Adipose tissue (tissue), 3 donors: ENCODE measurements around the gene CYP24A1. TPM values are rescaled to one million over a fixed set of nuclear protein-coding genes. Genes with fewer than 3 reads are reported as not detected.
"Not testable (repeated sequence)": the region's sequence is repeated elsewhere in the genome, so short reads cannot be mapped to it uniquely, and the experiment has no call there.

ENCODE experiments used
- H3K27ac ChIP-seq: one replicate; pipeline ENCODE4 v1.5.1; 2013; ENCODE audit warnings: low read depth, low read length
- WGBS, 3 donors: extraction: QIAGEN DNeasy Blood & Tissue Kit; methylation state at CpG; one replicate each; pipeline ENCODE4 v1.1.7; 2013; 5-methylcytosine and 5-hydroxymethylcytosine counted together
- polyA plus RNA-seq, 3 donors: library from polyadenylated mRNA; stranded (reverse); fragments of 200-250 nt; gene quantifications; one replicate each; pipeline ENCODE4 v1.2.3, GENCODE V29; 2013
- donor health status: healthy with polysubstance abuse.
- donor health status: Bipolar disorder and iron deficiency.
- donor health status: healthy.

Gene CYP24A1
- polyA plus RNA-seq, 3 donors = 1.5 TPM; not detected in 2

DNA sequence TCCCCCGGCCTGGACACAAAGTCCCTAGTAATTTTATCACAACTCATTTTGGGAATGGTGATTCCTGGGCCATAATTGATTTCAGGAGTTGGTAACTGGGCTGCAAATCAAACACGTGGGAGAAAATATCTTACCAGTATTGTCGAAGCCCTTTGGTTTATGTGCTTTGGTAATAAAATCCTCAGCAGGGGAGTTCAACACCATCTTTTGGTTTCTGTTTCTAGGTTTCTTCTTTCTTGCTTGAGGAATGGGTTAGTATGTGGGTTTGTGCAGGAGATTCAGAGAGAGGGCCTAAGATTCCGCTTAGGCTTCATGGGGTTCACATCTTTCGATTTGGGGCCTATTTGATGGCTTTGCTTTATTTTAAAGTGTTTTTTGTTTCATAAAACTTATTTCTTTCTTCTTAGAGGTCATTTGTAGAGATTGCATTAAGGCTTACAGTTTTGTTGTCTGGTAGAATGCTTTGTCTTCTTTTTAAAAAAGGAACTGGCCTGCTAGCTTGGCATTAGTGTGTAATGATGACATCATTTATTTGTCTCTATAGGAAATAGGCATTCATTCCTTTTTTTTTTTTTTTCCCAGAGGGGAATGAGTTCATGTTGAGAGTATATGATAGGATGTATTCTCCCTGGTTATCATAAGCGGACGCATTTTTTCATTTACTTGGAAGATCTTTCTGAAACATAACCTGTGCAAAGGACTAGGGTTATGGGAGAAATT, 45.8 kb downstream of the CYP24A1 start:
- WGBS, 3 donors = 71 to 92% (median 89%) methylated on average over 7 of the region's 7 CpGs
- H3K27ac ChIP-seq = no peak overlapping the region

- WGBS, 3 donors = 68 to 78% (median 74%) methylated on average over 3 of the region's 3 CpGs
- no peak overlapping the region for H3K27ac ChIP-seq
Observed at GRCh38 chr20:54126806-54127655, 46.8 kb downstream of the CYP24A1 start.

DNA sequence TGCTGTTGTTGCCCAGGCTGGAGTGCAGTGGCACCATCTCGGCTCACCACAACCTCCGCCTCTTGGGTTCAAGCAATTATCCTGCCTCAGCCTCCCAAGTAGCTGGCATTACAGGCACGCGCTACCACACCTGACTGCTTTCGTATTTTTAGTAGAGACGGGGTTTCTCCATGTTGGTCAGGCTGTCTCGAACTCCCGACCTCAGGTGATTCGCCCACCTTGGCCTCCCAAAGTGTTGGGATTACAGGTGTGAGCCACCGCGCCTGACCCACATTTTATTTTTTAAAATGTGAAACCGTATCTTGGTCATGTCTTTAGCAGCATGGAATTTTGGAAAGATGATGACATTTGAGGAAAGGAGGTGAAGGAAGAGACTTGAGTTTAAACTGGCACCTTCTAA, 47.5 kb downstream of the CYP24A1 start:
- 93 to 98% (median 94%) methylated on average over 12 of the region's 12 CpGs for WGBS, 3 donors
- not testable (repeated sequence) for H3K27ac ChIP-seq

GRCh38 chr20:54123587-54124180, 50.1 kb downstream of the CYP24A1 start:
- WGBS, 3 donors = 57 to 80% (median 78%) methylated on average over 11 of the region's 11 CpGs
- H3K27ac ChIP-seq = no peak overlapping the region

DNA sequence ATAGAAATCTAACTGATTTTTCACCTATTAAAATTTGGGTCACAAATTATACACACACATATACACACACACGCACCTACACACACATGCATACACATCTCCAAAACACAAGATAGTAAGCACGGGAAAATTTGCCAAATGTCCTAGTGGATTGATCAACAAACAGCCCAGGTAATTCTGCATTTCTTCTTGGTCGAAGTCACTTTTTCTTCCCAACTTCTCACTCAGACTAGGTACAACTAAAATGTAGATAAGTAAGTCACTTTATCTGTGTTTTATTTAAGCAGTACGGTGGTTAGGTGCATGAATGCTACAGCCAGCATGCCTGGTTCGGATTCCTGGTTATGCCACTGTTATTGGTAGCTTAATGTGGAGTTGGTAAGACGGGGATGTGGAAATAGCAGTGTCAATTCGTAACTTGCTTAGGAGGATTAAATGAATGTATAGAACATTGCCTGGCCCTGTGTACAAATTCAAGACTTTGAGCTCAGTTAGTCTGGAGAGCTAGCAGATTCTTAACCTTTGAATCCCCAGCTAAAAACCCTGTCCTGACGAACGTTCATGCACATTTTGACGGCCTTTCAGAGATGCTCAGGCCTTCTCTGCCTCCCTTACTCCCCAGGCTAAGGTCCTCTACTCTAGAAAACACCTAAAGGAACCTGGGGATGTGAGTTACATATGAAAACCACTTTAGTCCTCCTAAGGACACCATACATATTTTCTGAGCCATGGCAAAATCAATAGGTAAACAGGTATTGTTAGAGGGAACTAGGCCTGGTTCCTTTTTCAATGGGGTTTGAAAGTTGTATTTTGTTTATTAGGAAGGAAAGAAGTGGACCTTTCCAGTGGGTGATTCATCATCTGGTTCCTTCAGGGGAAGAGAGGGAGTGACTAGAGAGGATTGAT, 50.9 kb downstream of the CYP24A1 start:
- no peak overlapping the region for H3K27ac ChIP-seq
- 77 to 90% (median 85%) methylated on average over 10 of the region's 10 CpGs for WGBS, 3 donors

- 71 to 89% (median 77%) methylated on average over 1 of the region's 1 CpG for WGBS, 3 donors
Observed at GRCh38 chr20:54122189-54122588, 51.6 kb downstream of the CYP24A1 start.

DNA sequence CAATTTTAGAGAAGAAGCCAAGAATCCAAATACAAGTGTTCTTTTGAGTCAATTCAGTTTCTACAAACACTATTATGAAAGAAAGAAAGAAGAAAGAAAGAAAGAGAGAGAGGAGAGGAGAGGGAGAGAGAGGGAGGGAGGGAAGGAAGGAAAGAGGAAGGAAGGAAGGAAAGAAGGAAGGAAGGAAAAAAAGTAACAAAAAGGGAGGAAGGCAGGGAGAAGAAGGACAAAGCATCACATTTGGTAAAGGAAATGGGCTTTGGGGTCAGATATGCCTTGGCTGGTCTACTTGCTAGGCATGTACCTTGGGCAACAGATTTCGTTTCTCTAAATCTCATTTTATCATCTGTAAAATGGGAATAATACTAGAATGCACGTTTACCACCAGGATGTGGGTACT, 54.0 kb downstream of the CYP24A1 start:
- H3K27ac ChIP-seq = no peak overlapping the region
- WGBS, 3 donors = 66 to 86% (median 80%) methylated on average over 2 of the region's 2 CpGs

More at GRCh38 chr20:54122189-54122588, 51.6 kb downstream of the CYP24A1 start:
- no peak overlapping the region for H3K27ac ChIP-seq

GRCh38 chr20:54118220-54119001, 55.4 kb downstream of the CYP24A1 start:
- 76 to 81% (median 77%) methylated on average over 9 of the region's 9 CpGs for WGBS, 3 donors
- no peak overlapping the region for H3K27ac ChIP-seq

DNA sequence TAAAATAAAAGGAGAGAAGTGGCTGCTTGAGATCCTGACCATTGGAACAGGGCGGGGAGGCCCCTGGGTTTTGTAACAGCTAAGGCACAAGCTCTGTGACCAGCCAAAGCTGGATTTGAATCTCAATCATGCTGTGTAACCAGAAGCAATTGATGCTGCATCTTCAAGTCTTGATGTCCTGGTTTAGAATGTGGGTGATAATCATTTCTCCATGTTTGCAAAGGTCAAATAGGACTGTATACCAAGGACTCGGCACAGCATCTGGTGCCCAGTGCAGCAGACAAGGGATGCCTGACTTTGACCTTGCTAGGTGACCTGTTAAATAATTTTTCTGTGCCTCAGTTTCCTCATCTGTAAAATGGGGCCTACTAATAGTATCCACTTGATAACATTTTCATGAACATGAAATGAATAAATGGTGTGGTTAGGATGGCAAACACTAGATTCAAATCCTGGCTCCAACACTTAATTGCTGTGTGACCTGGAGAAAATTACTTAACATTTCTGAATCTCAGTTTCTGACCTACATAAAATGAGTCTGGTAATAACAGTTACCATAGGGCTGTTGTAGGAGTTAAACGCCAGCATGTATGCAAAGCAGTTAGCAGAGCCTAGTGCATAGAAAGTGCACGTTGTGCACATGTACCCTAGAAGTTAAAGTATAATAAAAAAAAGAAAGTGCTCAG, 57.1 kb downstream of the CYP24A1 start:
- WGBS, 3 donors = 86 to 96% (median 93%) methylated on average over 4 of the region's 4 CpGs
- H3K27ac ChIP-seq = no peak overlapping the region

DNA sequence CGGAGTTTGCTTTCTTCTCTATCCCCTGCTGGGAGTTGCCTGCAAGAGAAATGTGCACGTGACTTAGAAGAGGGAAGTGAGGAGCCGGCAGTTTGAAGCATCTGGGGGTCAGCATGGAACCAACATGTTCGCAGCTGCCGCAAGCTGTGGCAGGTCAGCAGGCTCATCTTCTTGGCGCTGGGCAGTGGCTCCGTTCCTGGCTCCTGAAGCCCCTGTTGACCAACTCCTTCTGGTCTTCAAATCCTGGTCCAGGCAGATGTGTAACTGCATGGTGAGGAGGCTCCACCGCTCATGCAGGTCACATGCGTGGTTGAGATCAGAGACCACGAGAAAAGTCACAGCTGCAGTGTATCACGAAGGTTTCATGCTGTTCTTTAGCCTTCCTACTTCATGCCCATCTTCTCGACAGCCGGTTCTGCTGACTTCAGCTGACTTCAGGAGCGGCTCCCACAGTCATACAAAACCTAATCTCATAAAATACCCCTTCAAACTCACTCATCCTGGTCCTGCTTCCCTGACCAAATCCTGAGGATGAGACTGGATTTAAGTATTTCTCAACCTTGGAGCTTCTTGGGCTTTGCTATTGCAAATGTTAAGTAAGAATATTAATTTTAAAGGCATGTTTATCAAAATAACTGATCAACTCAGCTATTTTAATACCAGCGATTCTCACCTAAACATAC, 58.5 kb downstream of the CYP24A1 start:
- H3K27ac ChIP-seq = no peak overlapping the region
- 66 to 72% (median 71%) methylated on average over 15 of the region's 15 CpGs for WGBS, 3 donors

GRCh38 chr20:54114109-54114508, 59.7 kb downstream of the CYP24A1 start:
- 61 to 86% (median 72%) methylated on average over 2 of the region's 2 CpGs for WGBS, 3 donors
- H3K27ac ChIP-seq = no peak overlapping the region

GRCh38 chr20:54113566-54113965, 60.2 kb downstream of the CYP24A1 start:
- no peak overlapping the region for H3K27ac ChIP-seq
- 90 to 96% (median 94%) methylated on average over 2 of the region's 2 CpGs for WGBS, 3 donors

- H3K27ac ChIP-seq = no peak overlapping the region
- WGBS, 3 donors = 68 to 81% (median 78%) methylated on average over 4 of the region's 4 CpGs
Observed at GRCh38 chr20:54112221-54112884, 61.4 kb downstream of the CYP24A1 start.

DNA sequence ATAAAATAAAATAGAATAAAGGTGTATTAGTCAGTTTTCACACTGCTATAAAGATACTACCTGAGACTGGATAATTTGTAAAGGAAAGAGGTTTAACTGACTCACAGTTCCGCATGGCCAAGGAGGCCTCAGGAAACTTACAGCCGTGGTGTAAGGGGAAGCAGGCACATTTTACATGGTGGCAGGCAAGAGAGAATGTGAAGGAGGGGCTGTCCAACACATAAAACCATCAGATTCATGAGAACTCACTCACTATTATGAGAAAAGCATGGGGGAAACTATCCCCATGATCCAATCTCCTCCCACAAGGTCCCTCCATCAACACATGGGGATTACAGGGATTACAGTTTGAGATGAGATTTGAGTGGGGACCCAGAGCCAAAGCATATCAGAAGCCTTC, 62.3 kb downstream of the CYP24A1 start:
- no peak overlapping the region for H3K27ac ChIP-seq
- 62 to 97% (median 80%) methylated on average over 2 of the region's 2 CpGs for WGBS, 3 donors

- WGBS, 3 donors = 60 to 68% (median 64%) methylated on average over 3 of the region's 3 CpGs
- no peak overlapping the region for H3K27ac ChIP-seq
Observed at GRCh38 chr20:54110457-54110856, 63.3 kb downstream of the CYP24A1 start.

- no peak overlapping the region for H3K27ac ChIP-seq
Observed at GRCh38 chr20:54110041-54110440, 63.7 kb downstream of the CYP24A1 start.
